Psoas muscle (tissue), 8 donors: Measurements from ENCODE around the gene MLH3. TPM values are rescaled to one million over a fixed set of nuclear protein-coding genes. Genes with fewer than 3 reads are reported as not detected.

Source experiments
- ATAC-seq, 4 donors: fragments of 200-7000 bp; cut with Tn5 transposase; one replicate each; pipeline ENCODE4 v1.9.1; 2020; ENCODE audit warnings: moderate library complexity in 3 of 4, mild to moderate bottlenecking in 2 of 4
- DNase-seq, 2 donors: peaks; one replicate each; pipeline ENCODE4 v3.0.0-alpha.2; 2020
- H3K27ac ChIP-seq: fragments of 200-600 bp; one replicate; pipeline ENCODE4 v1.8.0; 2022
- H3K27me3 ChIP-seq, 3 donors: fragments of 200-600 bp in 1 of 3; one replicate each; pipeline versions ENCODE4 v1.6.1 to v1.8.0; 2013 to 2022; ENCODE audit warnings: low read length in 2 of 3, mild to moderate bottlenecking in 2 of 3, moderate library complexity in 1 of 3; ENCODE audit not compliant: insufficient read depth in 3 of 3
- H3K36me3 ChIP-seq, 2 donors: fragments of 200-600 bp in 1 of 2; one replicate each; pipeline versions ENCODE4 v1.6.1 to v1.8.0; 2013 to 2022; ENCODE audit warnings: low read depth in 1 of 2, mild to moderate bottlenecking in 1 of 2, moderate library complexity in 1 of 2; ENCODE audit not compliant: insufficient read depth in 1 of 2
- H3K4me1 ChIP-seq: fragments of 200-600 bp; one replicate; pipeline ENCODE4 v1.8.0; 2022
- H3K4me3 ChIP-seq: fragments of 200-600 bp; one replicate; pipeline ENCODE4 v1.8.0; 2022; ENCODE audit warnings: mild to moderate bottlenecking
- H3K9me3 ChIP-seq: fragments of 200-600 bp; one replicate; pipeline ENCODE4 v1.8.0; 2022
- WGBS, 3 donors: extraction: QIAGEN DNeasy Blood & Tissue Kit; methylation state at CpG; one replicate each; pipeline versions ENCODE4 v1.1.6 to v1.1.7; 2013; 5-methylcytosine and 5-hydroxymethylcytosine counted together
- intact Hi-C, 2 donors: fragments of 100-400 bp; cut with DNase I; formaldehyde crosslinking; loops; one replicate each; pipeline versions ENCODE4 v1.11.0 to v1.14.2; 2022
- polyA plus RNA-seq, 3 donors: library from polyadenylated mRNA; stranded (reverse); fragments of 200-250 nt; gene quantifications; one replicate each; pipeline ENCODE4 v1.2.3, GENCODE V29; 2013
- total RNA-seq, 4 donors: library from RNA; stranded (reverse); fragmentation: NEBNext Ultra II Directional in 2 of 4; extraction: Animal tissue kit (Norgen Biotek cat#: 25700) in 2 of 4; gene quantifications; one replicate each; pipeline versions ENCODE4 v1.2.1 to v1.2.4, GENCODE V29; 2021 to 2023
- TF ChIP-seq, protein P1 (sequence below): fragments of 200-600 bp; IDR thresholded peaks from one replicate; pipeline ENCODE4 v1.8.0; 2022; ENCODE audit warnings: antibody characterized with exemption
- donor health status: healthy with polysubstance abuse.
- donor health status: DM: no; HTN: no; CAD: no; lungs with moderate emphysema.
- donor health status: Bipolar disorder and iron deficiency.
- donor health status: healthy.
- donor health status: DM: yes; HTN: yes; CAD: no.
- donor health status: DM: no; HTN: no; CAD: no.
- donor health status: DM: no; HTN: no; CAD: no.
- donor health status: DM: yes; HTN: yes; CAD: no.

The MLH3 gene
- total and polyA plus RNA-seq, 7 donors, result 7.9 to 24.1 (median 15.7) TPM

DNA sequence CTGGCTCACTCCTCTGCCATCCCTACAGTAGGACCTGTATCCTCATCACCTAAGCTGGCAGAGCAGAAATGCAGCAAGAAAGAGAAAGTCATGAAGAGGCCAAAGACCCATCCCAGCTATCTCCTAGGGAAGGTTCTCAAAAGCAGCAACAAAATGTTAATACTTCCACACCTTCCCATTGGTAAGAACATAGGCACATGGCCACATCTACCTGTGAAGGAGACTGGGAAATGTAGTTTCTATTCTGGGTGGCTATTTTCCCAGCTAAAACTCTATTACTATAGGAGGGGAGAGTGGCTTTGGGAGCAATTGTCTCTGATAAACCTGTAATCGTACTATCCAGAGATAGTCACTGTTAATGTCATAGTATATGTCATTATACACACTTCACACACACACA, 62.3 kb downstream of the MLH3 start:
- peak overlapping the region; percentile 69 for H3K27ac ChIP-seq
- DNase-seq (no peak), ATAC-seq (no peak)
- intact Hi-C loops, result no loop called here
- no peaks in the 10 kb centered on the region for H3K9me3 ChIP-seq
- no peaks in the 10 kb centered on the region for H3K36me3 ChIP-seq
- no peak overlapping the region for H3K4me3 ChIP-seq
- TF ChIP-seq, protein P1, sequence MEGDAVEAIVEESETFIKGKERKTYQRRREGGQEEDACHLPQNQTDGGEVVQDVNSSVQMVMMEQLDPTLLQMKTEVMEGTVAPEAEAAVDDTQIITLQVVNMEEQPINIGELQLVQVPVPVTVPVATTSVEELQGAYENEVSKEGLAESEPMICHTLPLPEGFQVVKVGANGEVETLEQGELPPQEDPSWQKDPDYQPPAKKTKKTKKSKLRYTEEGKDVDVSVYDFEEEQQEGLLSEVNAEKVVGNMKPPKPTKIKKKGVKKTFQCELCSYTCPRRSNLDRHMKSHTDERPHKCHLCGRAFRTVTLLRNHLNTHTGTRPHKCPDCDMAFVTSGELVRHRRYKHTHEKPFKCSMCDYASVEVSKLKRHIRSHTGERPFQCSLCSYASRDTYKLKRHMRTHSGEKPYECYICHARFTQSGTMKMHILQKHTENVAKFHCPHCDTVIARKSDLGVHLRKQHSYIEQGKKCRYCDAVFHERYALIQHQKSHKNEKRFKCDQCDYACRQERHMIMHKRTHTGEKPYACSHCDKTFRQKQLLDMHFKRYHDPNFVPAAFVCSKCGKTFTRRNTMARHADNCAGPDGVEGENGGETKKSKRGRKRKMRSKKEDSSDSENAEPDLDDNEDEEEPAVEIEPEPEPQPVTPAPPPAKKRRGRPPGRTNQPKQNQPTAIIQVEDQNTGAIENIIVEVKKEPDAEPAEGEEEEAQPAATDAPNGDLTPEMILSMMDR, result no peak
- no peaks in the 10 kb centered on the region for H3K27me3 ChIP-seq
- 94 to 96% (median 94%) methylated on average over 1 of the region's 1 CpG for WGBS, 3 donors
- H3K4me1 ChIP-seq, result peaks cover 16% of the 10 kb centered on the region

DNA sequence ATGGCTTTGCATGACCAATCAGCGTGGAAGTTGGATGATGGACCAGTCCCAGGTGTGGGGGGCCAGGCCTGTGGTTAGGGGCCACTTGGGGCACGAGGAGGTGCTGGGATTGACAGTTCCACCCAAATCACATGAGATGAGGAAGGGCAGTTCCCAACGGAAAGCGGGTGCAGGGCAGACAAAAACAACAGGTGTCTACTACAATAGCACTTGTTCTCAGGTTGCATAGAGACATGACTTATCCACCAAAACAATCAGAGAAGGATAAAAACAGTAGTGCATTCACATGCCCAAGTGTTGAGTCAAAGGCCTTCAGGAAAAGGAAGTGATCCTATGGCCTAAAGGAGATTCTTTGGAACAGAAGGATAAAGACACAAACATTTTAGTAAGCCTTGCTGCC, 63.1 kb downstream of the MLH3 start:
- WGBS, 3 donors, result 23 to 30% (median 28%) methylated on average over 4 of the region's 4 CpGs
- DNase-seq (no peak), ATAC-seq (peak; percentile 41 to 83 (median 76))
- no peak overlapping the region for H3K4me3 ChIP-seq
- intact Hi-C loops, result no loop called here
- H3K27me3 ChIP-seq, result no peaks in the 10 kb centered on the region
- peak overlapping the region; percentile 73 for H3K27ac ChIP-seq
- H3K36me3 ChIP-seq, result no peaks in the 10 kb centered on the region
- TF ChIP-seq, protein P1, result no peak
- H3K9me3 ChIP-seq, result no peaks in the 10 kb centered on the region
- H3K4me1 ChIP-seq, result peaks cover 16% of the 10 kb centered on the region

DNA sequence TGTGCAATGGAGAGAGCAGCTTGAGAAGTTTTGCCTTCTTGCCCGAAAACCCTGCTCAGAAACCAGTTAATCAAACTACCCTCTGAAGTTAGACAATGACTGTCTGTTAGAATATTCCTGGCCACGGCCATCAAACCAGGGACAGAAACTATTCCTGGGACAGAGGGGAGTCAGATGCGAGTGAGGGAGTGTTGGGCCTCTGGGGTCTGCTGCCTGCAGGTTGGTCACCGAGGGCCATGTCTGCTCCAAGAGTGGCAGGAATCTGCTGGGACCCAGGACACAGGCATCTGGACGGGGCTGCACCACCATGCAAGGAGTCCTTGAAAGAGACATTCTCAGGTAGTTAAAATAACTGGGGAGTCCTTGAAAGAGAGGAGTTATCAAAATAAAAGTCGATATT, 65.5 kb downstream of the MLH3 start:
- ATAC-seq (no peak), DNase-seq (no peak)
- TF ChIP-seq, protein P1, result no peak
- H3K9me3 ChIP-seq, result no peaks in the 10 kb centered on the region
- intact Hi-C loops, result no loop called here
- 92 to 97% (median 94%) methylated on average over 6 of the region's 6 CpGs for WGBS, 3 donors
- H3K4me1 ChIP-seq, result peaks cover 28% of the 10 kb centered on the region
- H3K4me3 ChIP-seq, result no peak overlapping the region
- H3K27me3 ChIP-seq, result no peaks in the 10 kb centered on the region
- no peak overlapping the region for H3K27ac ChIP-seq
- H3K36me3 ChIP-seq, result no peaks in the 10 kb centered on the region

DNA sequence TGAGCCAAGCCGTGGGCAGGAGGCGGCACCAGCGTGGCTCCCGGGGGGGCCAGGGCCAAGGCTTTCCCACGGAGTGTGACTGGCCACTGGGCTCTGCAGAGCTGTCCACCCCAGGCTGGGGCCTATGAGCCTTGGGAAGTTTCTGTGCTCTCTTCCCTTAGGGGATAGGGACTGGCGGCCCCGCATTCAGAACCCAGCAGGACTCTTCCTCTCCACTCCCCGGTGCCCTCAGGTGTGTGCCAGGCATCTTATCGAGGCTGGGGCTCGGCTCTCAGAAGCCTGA, 66.3 kb downstream of the MLH3 start:
- TF ChIP-seq, protein P1, result no peak
- Histone ChIP-seq H3K9me3 (no peaks in the 10 kb centered on the region), H3K36me3 (no peaks in the 10 kb centered on the region), H3K4me1 (peaks cover 36% of the 10 kb centered on the region), H3K27ac (peak overlapping the region; percentile 9), H3K27me3 (no peaks in the 10 kb centered on the region), H3K4me3 (no peak overlapping the region)
- intact Hi-C loops, result no loop called here
- DNase-seq, result no peak
- ATAC-seq, result no peak
- 67 to 78% (median 70%) methylated on average over 7 to 10 of the region's 10 CpGs for WGBS, 3 donors

DNA sequence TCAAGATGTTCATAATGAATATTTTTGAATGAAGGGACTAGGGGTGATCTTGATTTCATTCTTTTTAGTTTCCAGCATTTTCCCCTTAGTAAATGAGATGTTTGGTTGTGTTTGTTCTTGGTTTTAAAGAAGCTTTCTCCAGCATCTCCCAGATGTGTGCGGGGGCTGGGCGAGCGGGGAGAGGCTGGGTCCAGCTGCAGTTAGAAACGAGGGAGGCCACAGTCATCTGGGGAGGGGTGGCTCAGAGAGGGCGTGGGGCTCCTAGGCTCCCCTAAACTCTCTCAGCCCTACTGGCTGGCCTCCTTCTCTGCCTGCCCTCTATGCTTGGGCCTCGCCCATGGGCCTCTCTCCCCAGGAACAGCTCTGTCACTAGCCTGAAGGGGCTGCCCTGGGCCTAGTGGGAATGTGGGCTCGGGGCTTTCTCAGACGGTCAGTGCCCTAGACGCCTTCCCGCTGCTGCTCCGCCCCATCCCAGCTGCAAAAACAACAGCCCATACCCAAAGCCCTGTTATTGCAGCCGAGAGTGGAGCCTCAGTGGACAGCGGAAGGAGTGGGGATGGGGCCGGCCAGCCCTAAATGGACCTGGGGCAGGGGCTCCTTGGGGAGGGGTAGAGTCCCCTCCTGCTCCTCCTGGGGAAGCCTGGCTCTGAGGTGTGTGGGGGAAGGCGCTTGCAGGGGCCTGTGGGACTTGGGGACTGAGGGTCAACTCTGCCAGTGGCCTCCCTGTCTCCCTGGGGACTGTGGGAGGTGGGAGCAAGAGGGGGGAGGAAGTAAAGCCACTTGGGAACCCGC, 66.8 kb downstream of the MLH3 start:
- DNase-seq (no peak), ATAC-seq (no peak)
- Histone ChIP-seq H3K36me3 (no peaks in the 10 kb centered on the region), H3K27ac (peak overlapping the region; percentile 9), H3K9me3 (no peaks in the 10 kb centered on the region), H3K27me3 (no peaks in the 10 kb centered on the region), H3K4me1 (peaks cover 42% of the 10 kb centered on the region), H3K4me3 (no peak overlapping the region)
- intact Hi-C loops, result no loop called here
- WGBS, 3 donors, result 79 to 83% (median 82%) methylated on average over 15 to 16 of the region's 16 CpGs
- TF ChIP-seq, protein P1, result no peak
